PC-9 (cell line): ENCODE measurements around the gene RAB11B.

Experiments
- EZH2 ChIP-seq: fragments of 200-600 bp; sonication (generic); IDR thresholded peaks from 2 replicates; pipeline ENCODE4 v1.8.0; 2017; ENCODE audit warnings: antibody characterized with exemption, low read depth
- TF ChIP-seq, protein P1 (sequence below): fragments of 200-600 bp; sonication (generic); conservative IDR thresholded peaks from 2 replicates; pipeline ENCODE4 v1.6.1; 2017; ENCODE audit warnings: mixed run types, antibody characterized with exemption, mild to moderate bottlenecking, moderate library complexity

DNA sequence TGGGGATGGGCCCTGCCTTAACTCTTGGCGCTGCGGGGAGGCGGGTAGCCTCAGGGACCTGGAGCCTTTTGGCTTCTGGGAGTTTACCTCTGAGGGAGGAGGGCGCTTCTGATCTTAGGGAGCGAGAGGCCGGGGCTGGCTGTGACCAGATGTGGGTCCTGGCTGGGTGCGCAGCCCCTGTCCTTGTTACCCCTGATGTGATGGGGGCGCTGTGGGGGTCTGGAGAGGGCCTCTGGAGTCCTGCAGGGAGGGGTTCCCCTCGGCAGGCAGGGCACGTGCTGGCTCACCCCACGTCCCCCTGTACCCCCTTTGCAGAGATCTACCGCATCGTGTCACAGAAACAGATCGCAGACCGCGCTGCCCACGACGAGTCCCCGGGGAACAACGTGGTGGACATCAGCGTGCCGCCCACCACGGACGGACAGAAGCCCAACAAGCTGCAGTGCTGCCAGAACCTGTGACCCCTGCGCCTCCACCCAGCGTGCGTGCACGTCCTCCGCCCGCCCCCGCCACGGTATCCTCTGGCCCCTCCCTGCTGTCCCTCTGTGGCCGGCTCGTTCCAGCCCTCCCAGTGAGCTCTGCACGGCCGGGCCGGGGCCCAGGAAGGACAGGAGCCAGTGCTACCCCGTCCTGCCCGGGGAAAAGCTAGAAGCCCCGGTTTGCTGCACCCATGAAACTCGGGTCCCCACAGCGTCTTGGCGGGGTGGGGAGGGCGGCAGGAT is 13.1 kb downstream of the RAB11B start:
- TF ChIP-seq EZH2: no peak
- TF ChIP-seq, protein P1, sequence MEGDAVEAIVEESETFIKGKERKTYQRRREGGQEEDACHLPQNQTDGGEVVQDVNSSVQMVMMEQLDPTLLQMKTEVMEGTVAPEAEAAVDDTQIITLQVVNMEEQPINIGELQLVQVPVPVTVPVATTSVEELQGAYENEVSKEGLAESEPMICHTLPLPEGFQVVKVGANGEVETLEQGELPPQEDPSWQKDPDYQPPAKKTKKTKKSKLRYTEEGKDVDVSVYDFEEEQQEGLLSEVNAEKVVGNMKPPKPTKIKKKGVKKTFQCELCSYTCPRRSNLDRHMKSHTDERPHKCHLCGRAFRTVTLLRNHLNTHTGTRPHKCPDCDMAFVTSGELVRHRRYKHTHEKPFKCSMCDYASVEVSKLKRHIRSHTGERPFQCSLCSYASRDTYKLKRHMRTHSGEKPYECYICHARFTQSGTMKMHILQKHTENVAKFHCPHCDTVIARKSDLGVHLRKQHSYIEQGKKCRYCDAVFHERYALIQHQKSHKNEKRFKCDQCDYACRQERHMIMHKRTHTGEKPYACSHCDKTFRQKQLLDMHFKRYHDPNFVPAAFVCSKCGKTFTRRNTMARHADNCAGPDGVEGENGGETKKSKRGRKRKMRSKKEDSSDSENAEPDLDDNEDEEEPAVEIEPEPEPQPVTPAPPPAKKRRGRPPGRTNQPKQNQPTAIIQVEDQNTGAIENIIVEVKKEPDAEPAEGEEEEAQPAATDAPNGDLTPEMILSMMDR: no peak
